Measurements from ENCODE around the gene HEXD. TPM values are rescaled to one million over a fixed set of nuclear protein-coding genes. Genes with fewer than 3 reads are reported as not detected.
A peak's percentile ranks its signal among the peaks of the same experiment; 100 is the strongest.

Gene HEXD
- total RNA-seq, 4 donors from 2014 or later, result 29.1 to 66.4 (median 47.3) TPM

DNA sequence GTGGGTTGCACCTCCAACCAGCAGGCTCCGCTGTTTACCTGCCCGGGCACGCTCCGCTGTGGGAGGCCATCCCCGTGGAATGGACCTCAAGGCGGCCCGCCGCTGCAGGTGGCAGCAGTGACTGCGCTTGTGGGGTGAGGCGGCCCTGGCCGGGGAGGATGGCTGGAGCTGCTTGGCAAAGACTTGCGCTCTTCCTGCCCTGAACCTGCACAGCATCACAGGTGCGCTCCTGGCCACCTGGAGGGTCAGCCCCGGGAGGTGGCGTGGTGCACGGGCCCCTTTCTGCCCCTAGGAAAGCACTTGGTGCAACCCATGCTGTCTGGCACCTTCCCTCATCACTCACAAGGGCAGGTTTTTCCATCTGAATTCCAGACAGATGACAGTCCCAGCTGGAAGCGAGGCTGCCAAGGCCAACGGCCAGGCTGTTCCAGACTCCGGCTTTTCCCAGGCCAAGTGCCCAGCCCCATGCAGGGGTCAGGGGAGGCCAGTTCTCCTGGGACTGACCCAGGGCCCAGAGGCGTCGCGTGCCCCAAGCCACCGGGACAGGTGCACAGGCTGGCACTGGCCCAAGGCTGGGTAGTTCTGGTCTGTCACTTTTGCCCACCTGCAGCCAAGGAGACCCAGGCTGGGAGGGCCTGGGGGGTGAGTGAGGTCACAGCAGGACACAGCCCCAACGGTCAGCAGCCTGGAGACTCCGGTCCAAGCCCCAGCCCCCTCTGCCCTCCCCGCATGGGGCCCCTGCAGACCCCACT is 33.2 kb upstream of the HEXD start:
- ATAC-seq (ENCODE audit: low FRiP score), result no peak
- TF ChIP-seq, protein P1, sequence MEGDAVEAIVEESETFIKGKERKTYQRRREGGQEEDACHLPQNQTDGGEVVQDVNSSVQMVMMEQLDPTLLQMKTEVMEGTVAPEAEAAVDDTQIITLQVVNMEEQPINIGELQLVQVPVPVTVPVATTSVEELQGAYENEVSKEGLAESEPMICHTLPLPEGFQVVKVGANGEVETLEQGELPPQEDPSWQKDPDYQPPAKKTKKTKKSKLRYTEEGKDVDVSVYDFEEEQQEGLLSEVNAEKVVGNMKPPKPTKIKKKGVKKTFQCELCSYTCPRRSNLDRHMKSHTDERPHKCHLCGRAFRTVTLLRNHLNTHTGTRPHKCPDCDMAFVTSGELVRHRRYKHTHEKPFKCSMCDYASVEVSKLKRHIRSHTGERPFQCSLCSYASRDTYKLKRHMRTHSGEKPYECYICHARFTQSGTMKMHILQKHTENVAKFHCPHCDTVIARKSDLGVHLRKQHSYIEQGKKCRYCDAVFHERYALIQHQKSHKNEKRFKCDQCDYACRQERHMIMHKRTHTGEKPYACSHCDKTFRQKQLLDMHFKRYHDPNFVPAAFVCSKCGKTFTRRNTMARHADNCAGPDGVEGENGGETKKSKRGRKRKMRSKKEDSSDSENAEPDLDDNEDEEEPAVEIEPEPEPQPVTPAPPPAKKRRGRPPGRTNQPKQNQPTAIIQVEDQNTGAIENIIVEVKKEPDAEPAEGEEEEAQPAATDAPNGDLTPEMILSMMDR (IDR thresholded peaks at IDR 0.05), result no peak
- DNase-seq (ENCODE audit: low spot score), result no peak

DNA sequence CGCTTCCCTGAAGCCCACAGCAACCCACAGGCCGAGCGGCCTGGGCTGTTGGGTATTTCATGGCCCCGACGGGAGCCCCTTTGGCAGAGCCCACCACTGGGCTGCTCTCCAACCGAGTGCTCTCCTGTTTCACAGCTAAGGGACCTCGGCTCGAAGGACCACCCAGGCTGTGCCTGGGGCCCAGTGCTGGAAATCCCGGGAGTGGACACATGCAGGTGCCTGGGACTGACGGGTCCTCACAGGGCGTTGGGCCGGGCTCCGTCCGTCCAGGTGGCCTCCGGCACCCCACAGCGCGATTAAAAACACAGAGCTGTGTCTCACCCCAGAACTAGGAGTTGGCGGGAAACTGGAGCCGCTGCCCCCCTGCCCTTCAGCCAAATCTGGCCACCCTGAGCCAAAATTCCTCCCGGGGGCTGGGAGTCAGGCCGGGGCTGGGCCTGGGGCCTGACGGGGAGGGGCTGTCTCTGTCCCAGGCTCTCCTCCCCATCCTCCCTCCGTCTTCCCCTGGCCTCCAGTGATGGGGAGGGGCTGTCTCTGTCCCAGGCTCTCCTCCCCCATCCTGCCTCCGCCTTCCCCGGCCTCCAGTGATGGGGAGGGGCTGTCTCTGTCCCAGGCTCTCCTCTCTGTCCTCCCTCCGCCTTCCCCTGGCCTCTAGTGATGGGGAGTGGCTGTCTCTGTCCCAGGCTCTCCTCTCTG is 32.4 kb upstream of the HEXD start:
- DNase-seq (ENCODE audit: low spot score) (no peak), ATAC-seq (ENCODE audit: low FRiP score) (peak; percentile 17)
- TF ChIP-seq, protein P1 (IDR thresholded peaks at IDR 0.05), result no peak

DNA sequence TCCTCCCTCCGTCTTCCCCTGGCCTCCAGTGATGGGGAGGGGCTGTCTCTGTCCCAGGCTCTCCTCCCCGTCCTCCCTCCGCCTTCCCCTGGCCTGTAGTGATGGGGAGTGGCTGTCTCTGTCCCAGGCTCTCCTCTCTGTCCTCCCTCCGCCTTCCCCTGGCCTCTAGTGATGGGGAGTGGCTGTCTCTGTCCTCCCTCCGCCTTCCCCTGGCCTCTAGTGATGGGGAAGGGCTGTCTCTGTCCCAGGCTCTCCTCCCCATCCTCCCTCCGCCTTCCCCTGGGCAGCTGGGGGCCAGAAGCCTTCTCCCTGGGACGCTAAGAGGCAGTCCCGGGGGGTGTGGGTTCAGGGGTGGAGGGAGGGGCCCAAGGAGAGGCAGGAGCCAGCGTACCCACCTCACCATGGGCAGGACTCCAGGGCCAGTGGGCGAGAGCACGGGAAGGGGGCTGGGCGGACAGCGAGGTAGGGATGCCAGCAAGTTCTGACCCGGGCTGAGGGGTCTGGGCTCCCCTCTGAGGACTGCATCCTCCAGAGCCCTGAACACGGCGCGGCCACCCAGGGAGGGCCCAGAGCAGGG is 31.8 kb upstream of the HEXD start:
- TF ChIP-seq, protein P1 (IDR thresholded peaks at IDR 0.05), result no peak
- DNase-seq (ENCODE audit: low spot score), result no peak
- ATAC-seq (ENCODE audit: low FRiP score), result no peak

DNA sequence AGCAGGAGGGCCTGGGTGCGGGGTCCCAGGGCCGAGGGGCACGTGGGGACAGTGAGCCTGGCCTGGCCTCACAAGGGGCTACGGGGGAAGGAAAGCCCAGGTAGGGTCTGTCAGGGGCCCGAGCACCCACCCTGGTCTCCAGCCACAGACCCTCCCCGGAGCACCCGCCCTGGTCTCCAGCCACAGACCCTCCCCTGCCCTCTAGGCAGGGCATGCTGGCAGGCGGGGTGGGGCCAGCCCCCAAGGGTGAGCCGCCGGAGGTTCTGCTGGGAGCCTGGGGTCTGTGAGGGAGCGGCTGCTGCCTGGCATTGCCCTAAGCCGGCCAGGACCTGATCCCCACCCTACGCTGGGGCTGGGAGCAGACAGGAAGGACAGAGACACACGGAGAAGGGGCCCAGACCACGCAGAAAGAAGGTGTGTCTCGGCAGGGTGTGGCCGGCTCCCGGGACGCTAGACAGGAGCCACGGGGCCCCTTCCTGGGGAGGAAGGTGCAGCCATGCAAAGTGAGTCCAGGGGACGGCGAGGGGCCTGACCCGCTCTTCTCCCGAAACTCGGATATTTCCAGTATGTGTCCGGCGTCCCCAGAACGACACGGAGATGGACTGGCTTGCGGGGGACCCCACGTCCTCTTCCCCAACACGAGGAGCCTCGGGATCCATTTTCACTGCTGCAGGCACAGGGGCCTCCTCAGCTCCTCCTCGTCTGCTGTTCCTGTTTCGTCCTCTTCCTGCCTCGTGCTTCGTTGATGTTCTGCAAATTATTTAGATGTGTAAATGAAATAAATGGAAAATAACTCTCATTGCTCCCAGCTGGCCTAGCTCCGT is 31.1 kb upstream of the HEXD start:
- no peak for DNase-seq (ENCODE audit: low spot score)
- TF ChIP-seq, protein P1 (IDR thresholded peaks at IDR 0.05), result no peak
- no peak for ATAC-seq (ENCODE audit: low FRiP score)

DNA sequence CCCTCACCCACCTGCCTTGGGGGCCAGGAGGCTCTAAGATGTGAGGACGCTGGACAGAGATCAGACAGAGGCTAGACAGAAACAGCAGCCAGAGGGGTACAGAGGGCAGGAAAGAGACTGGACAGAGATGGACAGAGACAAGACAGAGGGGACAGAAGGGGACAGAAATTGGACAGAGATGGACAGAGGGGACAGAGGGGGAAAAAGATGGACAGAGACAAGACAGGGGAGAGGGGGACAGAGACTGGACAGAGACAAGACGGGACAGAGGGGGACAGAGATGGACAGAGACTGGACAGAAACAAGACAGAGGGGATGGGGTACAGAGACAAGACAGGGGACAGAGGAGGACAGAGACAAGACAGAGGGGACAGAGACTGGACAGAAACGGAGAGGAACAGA is 30.4 kb upstream of the HEXD start:
- TF ChIP-seq, protein P1 (IDR thresholded peaks at IDR 0.05), result no peak
- ATAC-seq (ENCODE audit: low FRiP score), result no peak
- DNase-seq (ENCODE audit: low spot score), result no peak

DNA sequence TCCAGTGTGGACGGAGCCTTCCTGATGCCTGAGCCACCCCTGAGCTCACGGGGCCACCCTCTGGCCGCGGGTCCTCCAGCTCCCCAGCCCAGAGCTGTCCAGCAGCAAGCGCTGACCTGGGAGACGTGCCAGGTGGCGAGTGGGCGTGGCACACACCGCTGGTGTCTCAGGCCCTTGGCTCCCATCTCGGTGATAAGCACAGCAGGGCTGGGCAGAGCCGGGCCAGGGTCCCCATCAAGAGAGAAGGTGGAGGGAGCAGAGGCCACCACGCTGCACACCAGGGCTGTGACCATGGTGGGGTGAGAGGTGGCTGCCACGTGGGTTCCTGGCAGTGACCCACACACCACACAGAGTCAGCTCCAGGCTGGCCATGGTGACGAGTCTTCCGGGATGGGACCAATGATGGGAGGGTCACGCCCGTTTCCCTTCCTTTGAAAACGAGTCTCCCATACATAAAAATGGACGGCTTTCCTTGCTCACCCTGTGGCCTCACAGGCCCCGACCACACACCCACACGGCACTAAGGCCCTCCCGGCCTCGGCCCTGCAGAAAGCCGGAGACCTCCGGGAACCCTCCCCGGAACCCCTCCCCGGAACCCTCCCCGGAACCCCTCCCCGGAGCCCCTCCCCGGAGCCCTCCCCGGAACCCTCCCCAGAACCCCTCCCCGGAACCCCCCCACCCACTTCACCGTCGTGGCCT is 29.8 kb upstream of the HEXD start:
- ATAC-seq (ENCODE audit: low FRiP score), result peak; percentile 13
- DNase-seq (ENCODE audit: low spot score), result no peak
- TF ChIP-seq, protein P1 (IDR thresholded peaks at IDR 0.05), result no peak
